ENCODE data around the gene HPCAL1. TPM values are rescaled to one million over a fixed set of nuclear protein-coding genes. Genes with fewer than 3 reads are reported as not detected.

HPCAL1 gene
- total RNA-seq, 1 experiment from 2014 or later = 312 TPM

- POLR2A ChIA-PET (ENCODE audit: unreplicated experiment) = no interaction called here
- CTCF ChIA-PET = no interaction called here
- H3K79me2 ChIP-seq (ENCODE audit: low read length) = peaks cover 100% of the 10 kb centered on the region
Observed at GRCh38 chr2:10377052-10377746, 74.5 kb downstream of the HPCAL1 start.

GRCh38 chr2:10377747-10378085 is 75.0 kb downstream of the HPCAL1 start:
- peaks cover 100% of the 10 kb centered on the region for H3K79me2 ChIP-seq (ENCODE audit: low read length)

More at GRCh38 chr2:10377052-10377746, 74.5 kb downstream of the HPCAL1 start:
- Histone ChIP-seq H4K20me1 (ENCODE audit: low read length) (peaks cover 39% of the 10 kb centered on the region), H3F3A (ENCODE audit: low read length, unreplicated experiment) (no peaks in the 10 kb centered on the region), H3K9me2 (replicated peaks; ENCODE audit: low read length) (no peaks in the 10 kb centered on the region), H2AFZ (ENCODE audit: low read length) (no peak overlapping the region), H3K4me2 (ENCODE audit: low read length) (no peak overlapping the region), H3K4me3 (ENCODE audit: low read length) (no peak overlapping the region), H3K36me3 (ENCODE audit: low read depth, low read length) (peaks cover 6% of the 10 kb centered on the region; the same call in 1 of the 2 replicates), H3K27ac (ENCODE audit: low read length) (no peak overlapping the region), H3K27me3 (ENCODE audit: low read length) (no peaks in the 10 kb centered on the region), H3K9me3 (ENCODE audit: low read length) (no peaks in the 10 kb centered on the region), H3K9ac (ENCODE audit: low read length) (no peak overlapping the region), H3K4me1 (ENCODE audit: insufficient read depth, low read length) (peaks cover 9% of the 10 kb centered on the region; the same call in 1 of the 2 replicates)
- TF ChIP-seq CTCF (conservative IDR thresholded peaks at IDR 0.05; ENCODE audit: low read depth, low read length) (no peak), EZH2phosphoT487 (IDR thresholded peaks at IDR 0.05; ENCODE audit: borderline replicate concordance, low read length) (no peak), EZH2 (IDR thresholded peaks at IDR 0.05; ENCODE audit: low read length, unreplicated experiment) (no peak)
- no peak for DNase-seq
- no TSS peak for BruUV-seq (replicated peaks)
- no peak for ATAC-seq
- intact Hi-C loops (cut with micrococcal nuclease) = no loop called here

More at GRCh38 chr2:10377747-10378085, 75.0 kb downstream of the HPCAL1 start:
- peaks cover 6% of the 10 kb centered on the region; the same call in 1 of the 2 replicates for H3K36me3 ChIP-seq (ENCODE audit: low read depth, low read length)
- no TSS peak for BruUV-seq (replicated peaks)
- TF ChIP-seq EZH2 (IDR thresholded peaks at IDR 0.05; ENCODE audit: low read length, unreplicated experiment) (no peak), EZH2phosphoT487 (IDR thresholded peaks at IDR 0.05; ENCODE audit: borderline replicate concordance, low read length) (no peak), CTCF (conservative IDR thresholded peaks at IDR 0.05; ENCODE audit: low read depth, low read length) (no peak)
- H3K4me3 ChIP-seq (ENCODE audit: low read length) = no peak overlapping the region
- ATAC-seq (no peak), DNase-seq (no peak)
- intact Hi-C loops (cut with micrococcal nuclease) = no loop called here
- no peaks in the 10 kb centered on the region for H3K27me3 ChIP-seq (ENCODE audit: low read length)
- ChIA-PET CTCF (no interaction called here), POLR2A (ENCODE audit: unreplicated experiment) (no interaction called here)
- no peak overlapping the region for H2AFZ ChIP-seq (ENCODE audit: low read length)
- no peak overlapping the region for H3K4me2 ChIP-seq (ENCODE audit: low read length)
- no peaks in the 10 kb centered on the region for H3K9me2 ChIP-seq (replicated peaks; ENCODE audit: low read length)
- no peak overlapping the region for H3K9ac ChIP-seq (ENCODE audit: low read length)
- H4K20me1 ChIP-seq (ENCODE audit: low read length) = peaks cover 35% of the 10 kb centered on the region
- H3K9me3 ChIP-seq (ENCODE audit: low read length) = no peaks in the 10 kb centered on the region
- peaks cover 11% of the 10 kb centered on the region; the same call in 1 of the 2 replicates for H3K4me1 ChIP-seq (ENCODE audit: insufficient read depth, low read length)
- no peaks in the 10 kb centered on the region for H3F3A ChIP-seq (ENCODE audit: low read length, unreplicated experiment)
- no peak overlapping the region for H3K27ac ChIP-seq (ENCODE audit: low read length)
